Kidney glomerular epithelial cell (primary cell): ENCODE results near the gene TOP1.

Experiments
- DNase-seq: peaks from one replicate; lab custom pipeline; 2025; lab: John Stamatoyannopoulos, UW

Gene TOP1

DNA sequence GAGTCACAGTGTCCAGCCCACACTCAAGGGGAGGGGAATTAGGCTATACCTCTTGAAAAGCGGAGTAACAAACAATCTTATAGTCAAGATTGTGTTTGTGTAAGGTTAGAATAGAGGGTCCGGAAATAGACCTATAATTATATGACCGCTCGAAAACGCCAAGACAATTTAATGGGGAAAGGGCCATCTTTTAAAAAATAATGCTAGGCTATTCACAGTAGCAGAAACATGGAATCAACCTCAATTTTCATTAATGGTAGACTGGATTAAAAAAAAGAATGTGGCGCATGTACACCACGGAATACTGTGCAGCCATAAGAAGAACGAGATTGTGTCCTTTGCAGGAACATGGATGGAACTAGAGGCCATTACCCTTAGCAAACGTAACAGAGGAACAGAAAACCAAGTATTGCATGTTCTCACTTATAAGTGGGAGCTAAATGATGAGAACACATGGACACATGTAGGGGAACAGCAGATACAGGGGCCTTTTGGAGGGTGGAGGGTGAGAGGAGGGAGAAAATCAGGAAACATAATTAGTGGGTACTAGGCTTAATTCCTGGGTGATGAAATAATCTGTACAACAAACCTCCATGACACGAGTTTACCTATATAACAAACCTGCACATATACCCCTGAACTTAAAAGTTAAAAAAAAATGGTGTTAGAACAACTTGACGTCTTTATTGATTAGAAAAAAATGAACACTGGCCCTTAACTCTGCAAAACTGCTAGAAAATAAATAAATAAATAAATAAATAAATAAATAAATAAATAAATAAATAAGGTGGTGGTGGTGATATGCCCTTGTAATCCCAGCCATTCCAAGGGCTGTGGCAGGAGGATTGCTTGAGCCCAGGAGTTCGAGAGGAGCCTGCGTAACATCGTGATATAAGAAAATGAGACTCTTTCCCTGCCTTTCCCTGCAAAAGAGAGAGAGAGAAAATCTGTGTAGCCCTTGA, 30.3 kb downstream of the TOP1 start:
- no peak for DNase-seq

DNA sequence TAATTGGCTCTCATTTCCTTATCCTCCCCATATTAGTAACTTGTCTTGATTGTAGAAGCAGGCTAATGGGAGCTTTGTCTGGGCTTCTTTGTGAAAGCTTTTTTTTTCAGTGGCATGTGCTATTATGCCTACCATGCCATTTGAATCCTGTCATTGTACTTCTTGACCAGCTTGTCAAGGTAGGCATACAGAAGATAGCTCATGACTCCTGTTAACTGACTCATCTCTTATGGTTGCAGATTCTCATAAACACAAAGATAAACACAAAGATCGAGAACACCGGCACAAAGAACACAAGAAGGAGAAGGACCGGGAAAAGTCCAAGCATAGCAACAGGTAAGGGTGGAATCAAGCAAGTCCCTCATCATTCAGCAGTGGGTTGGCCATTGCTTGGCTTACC, 32.5 kb downstream of the TOP1 start:
- no peak for DNase-seq

DNA sequence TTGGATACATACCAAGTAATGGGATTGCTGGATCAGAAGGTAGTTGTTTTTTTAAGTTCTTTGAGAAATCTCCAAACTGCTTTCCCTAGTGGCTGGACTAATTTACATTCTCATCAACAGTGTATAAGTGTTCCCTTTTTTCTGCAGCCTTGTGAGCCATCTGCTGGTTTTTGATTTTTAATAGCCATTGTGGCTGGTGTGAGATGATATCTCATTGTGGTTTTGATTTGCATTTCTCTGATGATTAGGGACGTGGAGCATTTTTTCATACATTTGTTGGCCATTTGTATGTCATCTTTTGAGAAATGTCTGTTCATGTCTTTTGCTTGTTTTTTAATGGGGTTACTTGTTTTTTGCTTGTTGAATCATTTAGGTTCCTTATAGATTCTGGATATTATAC, 34.8 kb downstream of the TOP1 start:
- DNase-seq: no peak

DNA sequence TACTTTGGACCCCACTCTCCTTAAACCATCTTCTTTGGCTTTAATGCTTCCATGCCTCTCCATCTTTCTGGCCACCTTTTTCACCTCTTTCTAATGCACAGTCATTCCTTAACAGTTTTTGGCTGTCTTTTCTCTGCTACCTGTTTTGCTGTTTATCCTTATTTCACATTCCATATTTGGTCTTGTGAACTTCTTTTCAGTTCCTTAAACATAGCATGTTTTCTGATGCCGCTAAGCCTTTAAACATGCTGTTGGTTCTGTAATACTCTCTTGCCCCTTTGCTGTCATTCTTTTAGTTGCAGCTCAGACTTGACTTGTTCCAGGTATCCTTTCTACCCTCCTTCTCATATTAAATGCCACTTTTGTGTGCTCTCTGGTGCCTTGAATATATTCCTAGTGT, 35.8 kb downstream of the TOP1 start:
- DNase-seq: no peak

DNA sequence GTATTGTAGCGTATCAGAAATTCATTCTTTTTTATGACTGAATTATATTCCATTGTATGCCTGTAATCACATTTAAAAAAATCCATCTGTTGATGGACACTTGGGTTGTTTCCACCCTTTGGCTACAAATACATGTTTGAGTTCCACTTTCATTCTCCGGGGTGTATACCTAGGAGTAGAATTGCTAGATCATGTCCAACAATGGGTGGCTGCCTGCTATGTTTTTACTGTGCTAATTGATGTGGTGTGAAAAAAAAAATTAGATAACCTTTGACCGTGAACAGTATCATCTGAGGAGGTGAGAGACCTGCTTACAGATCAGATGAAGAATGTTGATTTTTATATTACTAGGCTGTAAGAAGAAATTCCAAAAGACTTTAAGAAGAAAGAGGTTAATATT, 37.1 kb downstream of the TOP1 start:
- DNase-seq: no peak

DNA sequence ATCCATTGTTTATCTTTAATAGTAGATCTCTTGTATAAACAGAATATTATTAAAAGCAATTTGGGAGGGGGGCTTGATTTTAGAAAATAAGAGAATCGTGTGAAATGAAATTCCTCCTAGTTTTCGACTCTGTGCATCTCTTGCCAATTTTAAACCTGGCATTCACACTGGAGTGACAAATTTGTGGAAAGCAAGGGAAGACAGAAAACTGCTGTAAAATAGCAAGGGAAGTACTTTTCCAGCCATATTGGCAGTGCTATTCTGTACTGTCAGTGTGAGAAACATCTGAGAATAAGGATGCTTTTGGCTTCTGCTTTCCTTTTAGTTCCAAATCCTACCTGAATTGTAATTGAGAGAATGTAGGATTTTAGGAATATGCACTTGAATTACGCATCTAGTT, 40.2 kb downstream of the TOP1 start:
- DNase-seq: no peak

DNA sequence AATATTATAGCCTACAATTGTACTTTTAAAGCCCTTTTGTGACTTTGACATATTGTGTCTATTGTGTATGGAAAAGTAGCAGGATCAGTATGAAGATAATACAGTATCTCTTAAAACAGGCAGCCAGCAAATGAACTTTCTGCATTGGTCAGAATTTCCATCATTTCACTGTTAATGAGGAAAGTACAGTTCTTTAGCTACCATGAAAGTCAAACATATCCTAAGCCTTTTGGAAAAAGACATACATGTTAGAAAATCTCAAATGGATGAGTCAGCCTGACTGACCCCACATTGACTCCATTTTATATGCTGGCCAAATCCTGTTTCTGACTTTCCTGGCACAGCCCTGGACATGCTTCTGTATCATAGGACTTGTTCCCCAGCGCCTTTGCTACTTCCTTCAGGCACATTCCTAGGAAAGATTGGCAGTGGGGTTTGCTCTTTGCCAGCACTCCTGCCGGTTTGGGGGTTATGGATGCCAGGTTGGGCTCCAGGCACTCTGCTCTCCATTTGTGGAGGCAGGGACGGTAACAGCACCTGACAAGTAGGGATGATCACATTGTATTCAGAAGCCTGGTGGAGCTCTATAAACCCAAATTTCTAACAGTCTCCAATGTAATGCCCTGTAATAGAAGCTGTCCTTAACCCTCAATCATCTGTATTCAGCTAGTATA, 43.7 kb downstream of the TOP1 start:
- DNase-seq: no peak

DNA sequence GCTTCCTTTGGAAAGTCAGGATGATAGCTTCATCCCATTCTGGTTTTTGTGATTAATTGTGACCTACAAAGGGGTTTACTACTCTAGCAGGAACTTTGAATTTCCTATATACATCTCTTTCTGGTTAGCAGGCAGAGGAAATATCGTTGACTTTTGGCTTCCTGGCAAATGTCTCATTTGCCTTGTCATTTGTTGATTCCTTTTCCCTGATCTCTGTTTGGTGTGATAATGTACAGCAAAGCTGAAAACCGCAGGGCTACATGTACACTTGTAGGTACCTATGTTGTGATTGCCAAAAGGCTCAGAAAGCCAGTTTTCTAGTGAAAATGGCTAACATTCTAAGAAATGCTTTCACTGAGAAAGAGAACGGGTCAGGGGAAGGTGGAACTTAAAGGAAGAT, 44.3 kb downstream of the TOP1 start:
- DNase-seq: no peak

DNA sequence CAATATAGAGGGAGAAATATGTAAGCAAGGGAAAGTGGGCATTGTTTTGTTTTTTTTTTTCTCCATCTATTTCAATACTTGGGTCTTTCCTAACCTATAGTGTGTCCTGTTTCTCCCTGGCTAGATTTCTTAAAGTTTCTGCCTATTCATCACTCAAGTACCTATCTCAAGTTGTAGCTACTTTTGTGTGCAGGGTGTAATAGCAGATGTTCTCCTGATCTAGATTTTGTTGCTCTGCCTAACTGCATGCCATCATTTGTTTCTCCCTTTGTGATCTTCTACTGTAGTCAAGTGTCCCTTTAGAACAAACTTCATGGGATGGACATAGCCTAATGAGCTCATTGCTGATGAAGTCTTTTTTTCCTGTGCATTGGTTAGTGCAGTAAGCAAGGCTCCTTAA, 45.8 kb downstream of the TOP1 start:
- DNase-seq: no peak

DNA sequence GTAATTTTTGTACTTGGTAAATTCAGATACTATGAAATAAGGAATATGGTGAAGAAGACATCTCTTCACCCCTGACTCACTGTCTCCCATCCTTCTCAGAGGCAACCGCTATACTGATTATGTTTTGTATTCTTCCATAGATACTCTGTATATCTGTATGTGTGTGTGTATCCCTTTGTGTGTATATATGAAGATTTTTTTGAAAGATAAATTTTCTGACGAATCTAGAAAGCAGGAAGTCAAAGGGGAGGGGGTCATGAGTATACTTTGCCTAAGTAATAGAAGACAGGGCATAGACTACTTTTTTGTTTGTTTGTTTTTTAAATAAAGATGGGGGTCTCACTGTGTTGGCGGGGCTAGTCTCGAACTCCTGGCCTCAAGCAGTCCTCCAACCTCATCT, 48.2 kb downstream of the TOP1 start:
- DNase-seq: no peak

DNA sequence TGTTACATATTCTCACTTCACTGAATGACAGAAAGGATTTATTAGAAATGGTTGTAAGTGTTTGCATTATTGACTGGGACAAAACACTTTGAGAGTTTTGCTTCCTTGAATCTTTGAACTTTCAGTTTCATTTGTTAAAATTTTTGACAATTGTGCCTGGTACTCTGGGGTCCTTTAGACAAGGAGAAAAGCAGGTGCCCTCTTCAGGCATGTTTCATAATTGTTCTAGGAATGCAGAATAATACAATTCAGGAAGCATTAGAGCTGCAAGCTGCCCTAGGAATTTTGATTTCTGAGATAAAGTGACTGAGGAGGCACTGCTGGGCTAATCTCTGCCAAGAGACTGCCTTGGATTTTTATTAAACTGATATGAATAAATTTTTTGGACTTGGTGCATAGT, 49.7 kb downstream of the TOP1 start:
- peak; percentile 59 for DNase-seq

DNA sequence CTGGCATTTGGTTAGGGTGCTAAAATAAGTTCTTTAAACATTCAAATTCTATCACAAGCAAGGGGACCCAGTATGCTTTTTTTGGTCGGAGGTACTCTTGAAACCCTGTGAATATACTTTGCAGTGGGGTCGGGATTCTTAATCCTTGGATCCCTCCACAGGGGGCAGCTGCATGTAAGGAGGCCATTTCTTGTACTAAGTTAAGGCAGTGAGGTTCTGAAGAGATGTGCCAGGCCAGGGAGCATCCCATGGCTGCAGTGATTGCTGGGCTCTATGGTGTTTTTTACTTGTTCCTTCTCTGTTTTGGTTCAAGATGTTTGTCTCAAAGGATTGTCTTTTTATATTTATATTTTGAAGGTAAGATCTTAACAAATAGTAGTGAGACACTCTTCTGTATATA, 50.4 kb downstream of the TOP1 start:
- no peak for DNase-seq

DNA sequence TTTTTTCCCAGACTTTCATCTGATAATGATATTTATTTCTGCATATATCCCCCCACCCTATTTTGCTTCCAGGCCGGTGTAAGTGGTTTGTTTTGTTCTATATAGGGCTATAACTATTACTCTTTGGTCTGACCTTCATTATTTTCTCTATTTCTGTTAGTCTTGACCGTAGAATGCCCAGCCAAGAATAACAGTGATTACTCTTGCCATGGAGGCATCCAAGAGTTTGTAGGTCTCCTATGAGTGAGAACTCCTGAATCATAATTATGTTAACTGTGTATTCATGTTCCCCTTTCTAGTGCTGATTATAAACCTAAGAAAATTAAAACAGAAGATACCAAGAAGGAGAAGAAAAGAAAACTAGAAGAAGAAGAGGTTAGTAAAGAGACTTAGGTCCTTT, 52.2 kb downstream of the TOP1 start:
- no peak for DNase-seq

DNA sequence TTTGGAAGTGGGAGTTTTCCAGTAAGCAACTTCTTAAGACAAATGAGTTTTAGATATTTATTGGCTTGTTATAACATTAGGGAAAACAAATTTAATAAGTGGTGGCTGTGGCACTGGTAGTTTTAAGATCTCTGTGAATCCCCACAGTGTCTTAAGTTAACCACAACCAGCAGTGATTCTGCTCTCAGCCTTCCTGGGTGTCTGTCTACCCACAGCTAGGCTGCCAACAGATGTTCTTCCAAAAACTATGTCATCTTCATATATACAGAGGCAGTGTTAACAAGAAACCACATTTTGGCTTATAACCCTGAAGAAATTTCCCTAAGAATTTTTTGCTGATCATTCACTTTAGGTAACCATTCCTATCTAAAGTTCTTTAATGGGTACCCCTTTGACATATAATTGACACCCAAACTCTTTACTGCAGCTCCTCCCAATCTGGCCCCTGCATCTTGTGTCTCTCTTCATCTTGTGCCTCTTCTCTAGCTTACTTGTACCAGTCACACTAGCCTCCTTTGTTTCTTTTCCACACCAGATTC, 52.7 kb downstream of the TOP1 start:
- DNase-seq: no peak

DNA sequence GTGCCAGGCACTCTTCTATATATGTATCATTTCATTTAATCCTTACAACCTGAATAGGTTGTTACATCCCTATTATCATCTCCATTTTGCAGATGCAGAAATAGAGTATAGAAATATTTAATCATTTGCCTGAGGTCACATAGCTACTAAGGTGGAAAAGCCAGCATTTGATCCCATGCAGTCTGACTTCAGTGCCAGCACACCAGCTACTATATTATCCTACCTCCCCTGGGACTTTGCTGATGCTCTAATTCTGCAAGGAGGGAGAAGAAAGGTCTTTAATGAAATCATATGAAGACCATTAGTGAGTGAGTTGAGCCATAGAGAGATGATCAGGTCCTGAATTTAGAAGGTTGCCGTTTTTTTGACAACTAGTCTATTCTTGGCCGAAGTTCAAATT, 53.7 kb downstream of the TOP1 start:
- no peak for DNase-seq

DNA sequence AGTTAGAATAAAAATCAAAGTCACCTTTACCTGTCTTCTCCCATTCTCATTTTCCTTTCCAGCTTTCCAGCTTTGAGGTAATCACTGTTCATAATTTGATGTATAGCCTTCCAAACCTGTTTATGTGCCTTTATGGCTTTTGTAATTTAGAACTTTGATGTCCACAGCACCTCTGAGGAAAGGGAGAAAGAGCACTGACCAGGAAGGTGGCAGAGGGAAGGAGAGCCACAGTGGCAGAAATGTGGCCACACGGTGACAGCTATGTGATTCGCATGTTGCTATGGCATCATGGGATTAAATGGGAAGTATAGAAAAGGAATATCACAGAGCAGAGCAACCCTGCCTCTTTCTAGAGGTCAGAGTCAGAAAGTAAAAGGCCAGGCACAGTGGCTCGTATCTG, 57.0 kb downstream of the TOP1 start:
- no peak for DNase-seq

DNA sequence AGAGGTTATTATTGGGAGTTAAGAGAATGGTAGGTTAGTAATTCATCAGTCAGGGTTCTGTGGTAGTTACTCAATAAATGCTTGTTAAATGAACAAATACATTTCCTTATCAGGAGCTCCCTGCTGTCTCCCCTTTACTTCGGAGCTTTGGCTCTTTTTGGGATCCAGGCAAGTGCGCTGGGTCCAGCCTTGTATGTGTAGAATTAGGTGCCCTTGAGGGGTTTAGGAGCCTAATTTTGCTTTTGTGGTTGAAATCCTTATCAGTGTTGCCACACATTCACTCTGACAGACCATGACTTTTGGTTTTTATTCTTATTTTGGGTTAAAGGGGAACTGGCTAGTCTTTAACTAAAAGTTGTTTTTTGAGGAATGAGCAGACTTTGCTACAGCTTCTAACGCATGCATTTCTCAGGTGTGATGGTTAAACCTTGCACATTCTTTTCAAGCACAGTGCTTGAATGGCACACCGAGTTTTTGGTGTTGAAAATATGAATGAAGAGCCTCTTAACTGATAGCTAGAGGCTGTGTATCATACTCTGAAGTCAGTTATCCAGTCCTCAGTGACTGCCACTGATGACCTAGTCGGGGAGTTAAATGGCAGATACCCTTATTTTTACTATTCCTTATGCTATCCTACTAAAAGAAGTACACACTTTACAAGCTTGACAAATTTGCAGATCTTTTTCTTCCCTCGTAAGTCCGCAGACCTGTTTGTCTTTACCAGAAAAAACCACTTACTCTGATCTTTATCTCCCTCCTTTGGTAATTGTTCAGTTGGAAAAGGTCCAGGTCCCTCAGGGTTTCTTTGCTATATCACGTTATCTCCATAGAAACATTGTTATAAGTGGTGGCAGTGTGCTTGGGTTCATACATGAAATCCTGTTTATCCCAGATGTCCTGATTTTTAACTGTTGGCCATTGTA, 58.0 kb downstream of the TOP1 start:
- no peak for DNase-seq

DNA sequence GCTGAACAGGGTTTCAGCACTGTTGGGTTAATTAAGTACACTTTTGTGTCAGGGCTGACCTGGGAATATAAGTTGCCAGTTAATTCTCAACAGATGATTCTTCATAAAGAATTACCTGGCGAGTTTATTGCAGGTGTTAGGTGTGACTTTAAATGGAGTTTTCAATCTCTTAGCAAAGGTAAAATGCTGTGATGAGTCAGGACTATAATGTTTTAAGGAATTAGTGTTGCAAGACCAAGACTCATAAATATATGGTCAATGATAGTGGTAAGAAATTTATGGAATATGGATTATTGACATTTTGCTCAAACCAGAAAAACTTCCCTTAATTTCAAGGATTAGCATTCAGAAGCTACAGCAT, 58.7 kb downstream of the TOP1 start:
- DNase-seq: no peak

DNA sequence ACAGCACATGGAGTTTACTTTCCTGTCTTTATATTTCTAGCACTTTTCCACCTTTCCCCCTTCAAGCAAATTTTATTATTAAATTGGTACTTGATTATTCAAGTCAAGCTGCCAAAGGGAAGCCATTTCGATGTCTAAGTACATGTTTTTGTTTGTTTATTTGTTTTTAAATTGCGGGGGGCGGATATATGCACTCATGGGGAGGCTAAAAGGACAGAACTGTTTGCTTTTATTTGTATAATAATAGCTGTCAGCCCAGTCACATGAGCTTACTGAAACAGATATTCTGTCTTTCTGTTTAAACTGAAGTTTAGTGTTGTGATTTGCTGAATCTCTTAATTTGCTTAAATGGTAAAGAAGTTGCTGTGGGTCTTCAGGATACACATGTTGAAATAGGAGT, 59.2 kb downstream of the TOP1 start:
- DNase-seq: no peak

DNA sequence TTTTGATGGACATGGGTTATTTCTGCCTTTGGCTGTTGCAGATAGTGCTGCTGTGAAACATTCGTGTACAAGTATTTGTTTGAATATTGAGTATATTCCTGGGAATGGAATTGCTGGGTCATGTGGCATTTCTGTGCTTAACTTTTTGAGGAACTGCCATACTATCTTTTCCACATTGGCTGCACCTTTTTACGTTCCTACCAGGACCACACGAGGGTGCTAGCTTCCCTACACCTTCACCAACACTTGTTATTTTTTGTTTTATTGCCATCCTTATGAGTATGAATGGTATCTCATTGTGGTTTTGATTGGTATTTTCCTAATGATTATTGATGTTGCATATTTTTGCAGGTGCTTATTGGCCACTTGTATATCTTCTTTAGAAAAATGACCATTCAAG, 60.9 kb downstream of the TOP1 start:
- DNase-seq: no peak

DNA sequence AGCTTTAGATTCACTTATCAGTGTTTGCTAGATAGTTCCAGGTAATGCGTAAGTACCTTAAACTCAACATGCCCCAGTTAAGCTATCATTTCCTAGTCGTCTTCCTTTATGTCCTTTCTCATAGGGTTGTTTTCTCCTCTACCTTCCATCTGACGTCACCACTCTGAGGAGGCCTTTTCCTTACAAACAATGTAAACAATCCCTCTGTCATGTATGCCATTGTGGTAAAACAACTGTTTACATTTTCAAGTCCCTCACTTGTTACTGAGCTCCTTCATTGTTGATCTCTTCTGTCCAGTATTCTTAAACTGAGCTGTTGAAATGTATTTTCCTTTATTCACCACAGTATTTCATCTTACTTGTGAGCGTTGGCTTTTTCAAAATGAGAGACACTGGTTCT, 63.3 kb downstream of the TOP1 start:
- DNase-seq: no peak

DNA sequence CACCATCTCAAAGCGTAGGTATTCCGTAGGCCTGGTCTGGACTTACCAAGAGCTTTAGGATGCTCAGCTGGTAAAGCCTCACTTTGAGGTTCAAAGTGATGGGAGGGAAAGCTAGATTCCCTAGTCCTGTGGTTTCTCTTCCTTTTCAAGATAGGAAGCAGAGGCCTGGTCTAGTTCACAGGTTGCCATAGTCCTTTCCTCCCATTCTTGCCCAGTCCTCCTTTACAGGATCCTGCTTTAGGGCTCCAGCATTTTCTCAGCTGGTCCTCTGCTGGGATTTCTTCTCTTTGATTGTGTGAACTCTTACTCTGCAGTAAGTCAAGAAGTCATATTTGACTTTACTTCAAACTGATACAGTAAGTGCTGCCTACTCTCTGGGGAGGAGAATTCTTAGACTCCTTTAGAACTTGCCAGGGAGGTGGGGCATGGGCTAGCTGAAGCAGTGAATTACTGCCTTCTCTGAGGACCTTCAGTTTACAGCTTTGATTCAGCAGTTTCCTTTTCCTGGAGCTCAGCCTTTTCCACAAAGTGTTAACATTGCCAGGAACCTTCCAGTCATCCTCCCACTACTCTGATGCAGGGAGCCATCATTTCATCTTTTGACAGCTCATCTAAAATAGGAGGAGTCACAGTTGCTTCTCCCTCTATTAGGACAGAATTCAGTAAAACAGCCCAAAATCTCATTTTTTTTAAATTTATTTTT, 65.9 kb downstream of the TOP1 start:
- DNase-seq: no peak
